ENCODE measurements around the gene REEP3. TPM values are rescaled to one million over a fixed set of nuclear protein-coding genes. Genes with fewer than 3 reads are reported as not detected.

REEP3 gene
- total RNA-seq, 6 donors from 2014 or later = 23.6 to 63.9 (median 41.8) TPM

- peaks cover 22 to 42% (median 27%) of the 10 kb centered on the region in 4 donors for H3K4me1 ChIP-seq
- DNase-seq (peak in 1 of 2 donors; percentile 74), ATAC-seq (ENCODE audit: low FRiP score in 2 of 2) (peak; percentile 1 to 19)
- H3K27me3 ChIP-seq = no peaks in the 10 kb centered on the region
- TF ChIP-seq POLR2AphosphoS5 (IDR thresholded peaks at IDR 0.05) = peak; percentile 29 to 41
- no peak for TF ChIP-seq CTCF (IDR thresholded peaks at IDR 0.05)
- TF ChIP-seq EP300 (IDR thresholded peaks at IDR 0.05) = peak in 1 of 4 donors; percentile 12
- peak in 1 of 4 donors; percentile 40 for TF ChIP-seq POLR2A (IDR thresholded peaks at IDR 0.05)
- no peaks in the 10 kb centered on the region for H3K36me3 ChIP-seq
- H3K27ac ChIP-seq = peak overlapping the region; percentile 96 to 97 (median 97)
- WGBS, 2 donors = 2 to 8% methylated on average over 16 of the region's 16 CpGs
- peak overlapping the region in 3 of 4 donors; percentile 54 to 72 (median 61) for H3K4me3 ChIP-seq
- H3K9me3 ChIP-seq = no peaks in the 10 kb centered on the region
Measured at GRCh38 chr10:63628526-63629362, 107.5 kb downstream of the REEP3 start.

- no peaks in the 10 kb centered on the region for H3K9me3 ChIP-seq
- peak; percentile 88 to 96 for DNase-seq
- H3K4me3 ChIP-seq = peak overlapping the region; percentile 44 to 72 (median 58)
- no peaks in the 10 kb centered on the region for H3K36me3 ChIP-seq
- TF ChIP-seq POLR2AphosphoS5 (IDR thresholded peaks at IDR 0.05) (peak; percentile 46 to 61), CTCF (IDR thresholded peaks at IDR 0.05) (peak; percentile 70 to 79 (median 74)), POLR2A (IDR thresholded peaks at IDR 0.05) (no peak), EP300 (IDR thresholded peaks at IDR 0.05) (peak in 2 of 4 donors; percentile 25 to 60)
- 0% methylated on average over 21 to 24 of the region's 24 CpGs for WGBS, 2 donors
- H3K27me3 ChIP-seq = no peaks in the 10 kb centered on the region
- ATAC-seq (ENCODE audit: low FRiP score in 2 of 2) = peak; percentile 85 to 93
- H3K27ac ChIP-seq = peak overlapping the region; percentile 96 to 97 (median 97)
- peaks cover 22 to 42% (median 27%) of the 10 kb centered on the region in 4 donors for H3K4me1 ChIP-seq
Measured at GRCh38 chr10:63629363-63630084, 108.3 kb downstream of the REEP3 start.

GRCh38 chr10:63630085-63630930, 109.1 kb downstream of the REEP3 start:
- Histone ChIP-seq H3K27ac (peak overlapping the region; percentile 96 to 97 (median 97)), H3K36me3 (no peaks in the 10 kb centered on the region), H3K4me1 (peaks cover 22 to 42% (median 27%) of the 10 kb centered on the region in 4 donors), H3K4me3 (peak overlapping the region; percentile 44 to 72 (median 58)), H3K27me3 (no peaks in the 10 kb centered on the region), H3K9me3 (no peaks in the 10 kb centered on the region)
- 0% methylated on average over 6 to 25 of the region's 70 CpGs for WGBS, 2 donors
- peak; percentile 89 to 90 for ATAC-seq (ENCODE audit: low FRiP score in 2 of 2)
- TF ChIP-seq EP300 (IDR thresholded peaks at IDR 0.05) = peak in 2 of 4 donors; percentile 8 to 26
- peak; percentile 22 to 79 (median 56) for TF ChIP-seq POLR2A (IDR thresholded peaks at IDR 0.05)
- TF ChIP-seq CTCF (IDR thresholded peaks at IDR 0.05) = no peak
- TF ChIP-seq POLR2AphosphoS5 (IDR thresholded peaks at IDR 0.05) = peak; percentile 55 to 86
- peak; percentile 91 to 98 for DNase-seq

- ATAC-seq (ENCODE audit: low FRiP score in 2 of 2) = no peak
- H3K36me3 ChIP-seq = no peaks in the 10 kb centered on the region
- 18 to 20% methylated on average over 19 of the region's 19 CpGs for WGBS, 2 donors
- peaks cover 22 to 42% (median 27%) of the 10 kb centered on the region in 4 donors for H3K4me1 ChIP-seq
- no peak for DNase-seq
- peak overlapping the region in 3 of 4 donors; percentile 54 to 72 (median 61) for H3K4me3 ChIP-seq
- no peaks in the 10 kb centered on the region for H3K9me3 ChIP-seq
- no peaks in the 10 kb centered on the region for H3K27me3 ChIP-seq
- TF ChIP-seq POLR2AphosphoS5 (IDR thresholded peaks at IDR 0.05) (no peak), EP300 (IDR thresholded peaks at IDR 0.05) (no peak), POLR2A (IDR thresholded peaks at IDR 0.05) (no peak), CTCF (IDR thresholded peaks at IDR 0.05) (no peak)
- peak overlapping the region; percentile 96 to 97 (median 97) for H3K27ac ChIP-seq
Measured at GRCh38 chr10:63630931-63631680, 109.9 kb downstream of the REEP3 start.
